ENCODE results near the gene LEMD2.

Gene LEMD2

GRCh38 chr6:33740794-33741193 lies 48.1 kb downstream of the LEMD2 start:
- Mint-ChIP-seq H3K4me1 (ENCODE audit: low read depth) (no peaks in the 10 kb centered on the region), H3K9me3 (no peaks in the 10 kb centered on the region), H3K36me3 (ENCODE audit: low read depth) (no peaks in the 10 kb centered on the region), H3K4me3 (no peak overlapping the region), H3K27me3 (ENCODE audit: low read depth) (peaks cover 10% of the 10 kb centered on the region), H3K27ac (no peak overlapping the region)

DNA sequence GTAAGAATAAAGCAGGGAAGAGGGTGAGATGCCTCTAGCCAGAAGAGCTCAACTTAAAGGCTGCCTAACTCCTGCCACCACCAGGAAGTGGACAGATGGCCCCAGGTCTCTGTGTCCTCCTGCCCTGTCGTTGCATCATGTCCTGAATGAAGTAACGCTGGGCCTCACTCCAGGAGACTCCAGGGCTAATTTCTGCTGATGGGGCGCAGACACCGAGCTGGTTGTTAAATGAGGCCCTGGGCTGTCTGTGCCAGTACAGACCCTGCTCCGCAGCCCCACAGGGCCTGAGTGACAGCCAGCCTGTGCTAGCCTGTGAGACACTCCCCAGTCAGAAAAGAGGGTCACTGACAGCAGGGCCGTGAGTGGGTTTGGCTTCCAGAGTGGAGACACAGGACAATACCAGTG lies 48.7 kb downstream of the LEMD2 start:
- H3K36me3 Mint-ChIP-seq (ENCODE audit: low read depth), result no peaks in the 10 kb centered on the region
- H3K27me3 Mint-ChIP-seq (ENCODE audit: low read depth), result peaks cover 10% of the 10 kb centered on the region
- H3K4me3 Mint-ChIP-seq, result no peak overlapping the region
- H3K27ac Mint-ChIP-seq, result no peak overlapping the region
- no peaks in the 10 kb centered on the region for H3K4me1 Mint-ChIP-seq (ENCODE audit: low read depth)
- H3K9me3 Mint-ChIP-seq, result no peaks in the 10 kb centered on the region

- H3K4me3 Mint-ChIP-seq, result no peak overlapping the region
- H3K9me3 Mint-ChIP-seq, result no peaks in the 10 kb centered on the region
- H3K36me3 Mint-ChIP-seq (ENCODE audit: low read depth), result no peaks in the 10 kb centered on the region
- H3K27me3 Mint-ChIP-seq (ENCODE audit: low read depth), result peaks cover 10% of the 10 kb centered on the region
- no peak overlapping the region for H3K27ac Mint-ChIP-seq
- no peaks in the 10 kb centered on the region for H3K4me1 Mint-ChIP-seq (ENCODE audit: low read depth)
Observed at GRCh38 chr6:33739571-33739970, 49.4 kb downstream of the LEMD2 start.

- Mint-ChIP-seq H3K4me3 (no peak overlapping the region), H3K27ac (no peak overlapping the region)
Observed at GRCh38 chr6:33738879-33739278, 50.1 kb downstream of the LEMD2 start.

GRCh38 chr6:33738153-33738552 lies 50.8 kb downstream of the LEMD2 start:
- peaks cover 6% of the 10 kb centered on the region for H3K27me3 Mint-ChIP-seq (ENCODE audit: low read depth)
- no peaks in the 10 kb centered on the region for H3K4me1 Mint-ChIP-seq (ENCODE audit: low read depth)
- no peak overlapping the region for H3K27ac Mint-ChIP-seq
- H3K4me3 Mint-ChIP-seq, result no peak overlapping the region
- H3K36me3 Mint-ChIP-seq (ENCODE audit: low read depth), result no peaks in the 10 kb centered on the region
- no peaks in the 10 kb centered on the region for H3K9me3 Mint-ChIP-seq

More at GRCh38 chr6:33738879-33739278, 50.1 kb downstream of the LEMD2 start:
- Mint-ChIP-seq H3K9me3 (no peaks in the 10 kb centered on the region), H3K4me1 (ENCODE audit: low read depth) (no peaks in the 10 kb centered on the region), H3K27me3 (ENCODE audit: low read depth) (peaks cover 6% of the 10 kb centered on the region), H3K36me3 (ENCODE audit: low read depth) (no peaks in the 10 kb centered on the region)

GRCh38 chr6:33737267-33738026 lies 51.5 kb downstream of the LEMD2 start:
- H3K9me3 Mint-ChIP-seq, result no peaks in the 10 kb centered on the region
- no peaks in the 10 kb centered on the region for H3K36me3 Mint-ChIP-seq (ENCODE audit: low read depth)
- peaks cover under 1% of the 10 kb centered on the region for H3K27me3 Mint-ChIP-seq (ENCODE audit: low read depth)
- H3K27ac Mint-ChIP-seq, result no peak overlapping the region
- no peaks in the 10 kb centered on the region for H3K4me1 Mint-ChIP-seq (ENCODE audit: low read depth)
- no peak overlapping the region for H3K4me3 Mint-ChIP-seq

DNA sequence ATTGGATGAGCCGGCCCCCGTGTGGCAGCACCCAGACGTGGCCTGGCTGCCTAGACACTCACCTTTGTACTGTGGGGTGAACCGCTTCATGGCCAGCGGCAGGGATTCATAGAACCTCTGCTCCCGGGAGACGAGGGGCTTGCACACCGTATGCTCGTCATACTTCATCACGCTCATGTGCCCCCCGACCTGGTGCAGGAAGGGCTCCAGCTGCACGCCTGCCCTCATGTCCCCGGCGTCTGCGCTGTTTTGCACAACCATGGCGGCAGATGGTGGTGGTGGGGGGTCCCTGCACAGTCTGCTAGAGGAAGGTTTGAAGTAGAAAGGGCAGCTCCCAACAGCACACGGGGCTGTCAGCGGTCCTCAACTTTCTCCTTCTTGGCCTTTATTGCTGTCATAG lies 53.7 kb downstream of the LEMD2 start:
- H3K4me3 Mint-ChIP-seq, result no peak overlapping the region
- no peak overlapping the region for H3K27ac Mint-ChIP-seq
- no peaks in the 10 kb centered on the region for H3K4me1 Mint-ChIP-seq (ENCODE audit: low read depth)
- H3K27me3 Mint-ChIP-seq (ENCODE audit: low read depth), result no peaks in the 10 kb centered on the region
- H3K9me3 Mint-ChIP-seq, result no peaks in the 10 kb centered on the region
- no peaks in the 10 kb centered on the region for H3K36me3 Mint-ChIP-seq (ENCODE audit: low read depth)

DNA sequence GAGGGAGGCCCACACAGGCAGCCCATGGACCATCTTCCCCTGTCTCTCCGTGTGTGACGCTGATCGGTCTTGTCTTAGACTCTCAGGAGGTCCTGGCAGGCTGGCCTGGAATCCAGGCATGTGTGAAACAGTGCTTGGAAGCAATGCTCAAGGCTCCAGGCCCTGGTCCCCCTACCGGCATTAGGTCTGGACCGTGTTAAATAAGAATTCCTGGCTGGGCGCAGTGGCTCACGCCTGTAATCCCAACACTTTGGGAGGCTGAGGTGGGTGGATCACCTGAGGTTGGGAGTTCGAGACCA lies 55.3 kb downstream of the LEMD2 start:
- no peak overlapping the region for H3K27ac Mint-ChIP-seq
- no peaks in the 10 kb centered on the region for H3K36me3 Mint-ChIP-seq (ENCODE audit: low read depth)
- H3K9me3 Mint-ChIP-seq, result no peaks in the 10 kb centered on the region
- H3K4me1 Mint-ChIP-seq (ENCODE audit: low read depth), result no peaks in the 10 kb centered on the region
- no peaks in the 10 kb centered on the region for H3K27me3 Mint-ChIP-seq (ENCODE audit: low read depth)
- no peak overlapping the region for H3K4me3 Mint-ChIP-seq

DNA sequence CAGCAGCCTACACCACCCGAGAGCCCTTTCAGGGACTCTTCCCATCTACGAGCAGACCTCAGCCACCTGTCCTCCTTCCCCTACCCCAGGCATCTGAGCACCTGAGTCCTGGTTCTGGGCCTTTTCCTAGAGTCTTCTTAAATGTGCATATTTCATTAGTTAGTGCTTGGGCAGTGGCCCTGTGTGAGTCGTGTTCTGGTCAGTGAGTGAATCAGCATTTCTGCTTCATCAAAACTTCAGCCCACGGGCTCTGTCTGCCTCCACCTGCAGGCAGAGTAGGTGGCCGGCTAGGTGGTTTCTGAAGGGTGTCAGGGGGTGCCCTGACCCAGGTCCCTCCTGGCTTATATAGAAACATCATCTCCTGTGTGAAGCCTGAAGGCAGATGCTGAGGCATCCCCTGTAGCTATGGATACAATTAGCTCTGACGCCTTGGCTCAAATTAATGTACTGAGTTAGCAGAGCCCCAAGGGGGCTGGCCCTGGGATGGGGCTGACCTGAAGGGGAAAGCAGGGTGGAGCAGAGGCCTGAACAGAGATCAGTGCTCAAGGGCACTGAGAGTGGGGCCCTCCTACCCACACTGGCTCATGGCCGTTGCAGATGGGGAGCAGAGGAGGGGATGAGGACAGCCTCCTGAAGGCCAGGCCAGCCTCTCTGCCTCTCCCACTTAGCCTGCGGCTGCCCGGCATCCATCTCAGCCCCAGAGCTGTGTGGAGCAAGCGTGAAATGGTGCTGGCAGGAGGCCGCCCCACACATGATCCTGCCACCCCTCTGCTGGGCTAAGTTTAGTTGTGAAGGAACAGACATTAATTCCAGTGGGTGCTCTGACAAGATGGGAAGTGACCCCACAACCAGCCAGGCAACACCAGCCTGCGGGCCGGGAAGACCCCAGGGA lies 55.9 kb downstream of the LEMD2 start:
- Mint-ChIP-seq H3K9me3 (no peaks in the 10 kb centered on the region), H3K36me3 (ENCODE audit: low read depth) (no peaks in the 10 kb centered on the region), H3K4me1 (ENCODE audit: low read depth) (no peaks in the 10 kb centered on the region), H3K27ac (no peak overlapping the region), H3K4me3 (no peak overlapping the region), H3K27me3 (ENCODE audit: low read depth) (no peaks in the 10 kb centered on the region)

GRCh38 chr6:33732385-33732784 lies 56.5 kb downstream of the LEMD2 start:
- H3K36me3 Mint-ChIP-seq (ENCODE audit: low read depth), result no peaks in the 10 kb centered on the region
- H3K4me1 Mint-ChIP-seq (ENCODE audit: low read depth), result no peaks in the 10 kb centered on the region
- H3K27me3 Mint-ChIP-seq (ENCODE audit: low read depth), result no peaks in the 10 kb centered on the region
- no peaks in the 10 kb centered on the region for H3K9me3 Mint-ChIP-seq
- no peak overlapping the region for H3K4me3 Mint-ChIP-seq
- H3K27ac Mint-ChIP-seq, result no peak overlapping the region

- Mint-ChIP-seq H3K27ac (no peak overlapping the region), H3K36me3 (ENCODE audit: low read depth) (no peaks in the 10 kb centered on the region), H3K27me3 (ENCODE audit: low read depth) (no peaks in the 10 kb centered on the region), H3K4me3 (no peak overlapping the region), H3K4me1 (ENCODE audit: low read depth) (no peaks in the 10 kb centered on the region), H3K9me3 (no peaks in the 10 kb centered on the region)
Observed at GRCh38 chr6:33731751-33732282, 57.1 kb downstream of the LEMD2 start.

GRCh38 chr6:33731035-33731434 lies 57.9 kb downstream of the LEMD2 start:
- Mint-ChIP-seq H3K4me1 (ENCODE audit: low read depth) (no peaks in the 10 kb centered on the region), H3K36me3 (ENCODE audit: low read depth) (no peaks in the 10 kb centered on the region), H3K9me3 (no peaks in the 10 kb centered on the region), H3K27me3 (ENCODE audit: low read depth) (no peaks in the 10 kb centered on the region), H3K27ac (no peak overlapping the region), H3K4me3 (no peak overlapping the region)

GRCh38 chr6:33730611-33731010 lies 58.3 kb downstream of the LEMD2 start:
- no peak overlapping the region for H3K27ac Mint-ChIP-seq
- H3K4me3 Mint-ChIP-seq, result no peak overlapping the region
- no peaks in the 10 kb centered on the region for H3K4me1 Mint-ChIP-seq (ENCODE audit: low read depth)

GRCh38 chr6:33729059-33729458 lies 59.9 kb downstream of the LEMD2 start:
- Mint-ChIP-seq H3K4me3 (no peak overlapping the region), H3K27me3 (ENCODE audit: low read depth) (peaks cover 8% of the 10 kb centered on the region), H3K9me3 (no peaks in the 10 kb centered on the region), H3K36me3 (ENCODE audit: low read depth) (no peaks in the 10 kb centered on the region), H3K27ac (no peak overlapping the region), H3K4me1 (ENCODE audit: low read depth) (peaks cover 7% of the 10 kb centered on the region)

More at GRCh38 chr6:33730611-33731010, 58.3 kb downstream of the LEMD2 start:
- Mint-ChIP-seq H3K9me3 (no peaks in the 10 kb centered on the region), H3K36me3 (ENCODE audit: low read depth) (no peaks in the 10 kb centered on the region), H3K27me3 (ENCODE audit: low read depth) (no peaks in the 10 kb centered on the region)

DNA sequence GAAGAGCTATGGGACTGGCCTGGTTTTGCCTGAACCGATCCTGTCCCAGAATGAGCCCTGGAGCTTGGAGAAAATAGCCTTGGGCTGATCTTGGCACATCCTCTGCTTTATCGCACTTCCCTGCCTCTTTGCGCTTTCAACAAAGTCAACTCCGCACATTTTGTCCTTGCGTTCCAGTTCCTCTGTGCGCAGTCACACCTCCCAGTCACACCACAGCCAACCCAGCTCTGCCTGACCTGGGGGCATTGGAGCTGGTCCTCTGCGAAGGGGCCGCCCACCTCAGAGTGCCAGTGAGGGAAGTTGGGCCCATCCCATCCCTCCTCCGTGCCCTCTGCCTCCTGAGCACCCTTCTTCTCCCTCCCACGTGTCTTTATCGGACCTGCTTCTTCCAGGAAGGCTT lies 60.5 kb downstream of the LEMD2 start:
- H3K4me1 Mint-ChIP-seq (ENCODE audit: low read depth), result peaks cover 9% of the 10 kb centered on the region

More for the DNA sequence above, 60.5 kb downstream of the LEMD2 start:
- Mint-ChIP-seq H3K27me3 (ENCODE audit: low read depth) (peaks cover 15% of the 10 kb centered on the region), H3K36me3 (ENCODE audit: low read depth) (no peaks in the 10 kb centered on the region), H3K9me3 (no peaks in the 10 kb centered on the region), H3K4me3 (no peak overlapping the region), H3K27ac (no peak overlapping the region)
